Jurkat, Clone E6-1 (cell line): Measurements from ENCODE around the gene MYO15B. TPM values are rescaled to one million over a fixed set of nuclear protein-coding genes. Genes with fewer than 3 reads are reported as not detected.

Experiments
- DNase-seq: peaks from one replicate; pipeline ENCODE4 v3.0.0-alpha.2; 2011; ENCODE audit warnings: low read depth, low spot score
- H3K4me3 ChIP-seq: 2 replicates; pipeline ENCODE4 v1.5.1; 2011; ENCODE audit warnings: mild to moderate bottlenecking, low read length, control low read depth, moderate library complexity
- polyA plus RNA-seq: library from polyadenylated mRNA; unstranded; fragments of >200 nt; gene quantifications from one replicate; pipeline ENCODE4 v1.2.1, GENCODE V29; 2012; ENCODE audit warnings: missing spikeins; ENCODE audit not compliant: insufficient read length, insufficient read depth

The MYO15B gene
- 60.5 TPM for polyA plus RNA-seq

GRCh38 chr17:75587675-75588595 lies at the start of gene MYO15B:
MYO15B (plus strand) TSS chr17:75587800; CDS start chr17:75588058, 258 bp downstream.
- peak within 1 kb of the TSS; percentile 61 for H3K4me3 ChIP-seq

DNA sequence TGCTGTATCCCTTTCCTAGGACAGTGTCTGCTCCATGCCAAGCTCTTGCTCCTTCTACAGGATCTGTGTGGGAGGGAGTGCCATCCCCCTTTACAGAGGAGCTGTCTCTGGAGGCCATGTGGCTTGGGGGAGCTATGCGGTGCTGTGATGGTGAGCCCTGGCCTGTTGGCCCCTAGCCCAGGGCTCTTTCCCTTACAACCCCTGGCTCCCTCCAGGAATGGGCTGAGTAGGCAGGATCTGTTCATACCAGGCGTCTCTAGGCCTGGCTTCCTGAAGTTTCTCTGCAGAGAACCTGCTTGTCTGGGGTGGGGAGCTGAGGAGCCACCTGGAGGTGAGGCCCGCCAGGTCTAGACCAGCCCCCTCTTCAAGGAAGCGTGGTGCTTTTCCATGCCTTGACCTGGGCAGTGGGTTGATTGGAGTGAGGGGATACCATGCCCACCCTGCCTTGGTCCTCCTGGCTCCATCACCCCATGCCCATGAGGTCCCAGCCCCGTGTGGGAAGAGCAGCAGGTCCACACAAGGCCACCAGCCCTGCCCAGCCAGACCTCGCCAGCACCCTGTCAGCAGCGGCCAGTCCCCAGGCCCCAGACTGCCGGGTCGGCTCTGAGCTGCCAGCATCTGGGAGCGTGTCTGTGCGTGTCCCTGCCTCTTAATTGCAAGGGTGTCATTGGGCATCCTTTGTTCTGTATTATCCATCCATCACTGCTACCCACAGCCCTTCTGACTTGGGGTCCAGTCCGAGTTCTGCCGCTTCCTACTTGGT lies 47.5 kb upstream of the MYO15B start:
- no peak for DNase-seq
- no peak overlapping the region for H3K4me3 ChIP-seq

More at GRCh38 chr17:75587675-75588595, at the start of gene MYO15B:
- DNase-seq: peak; percentile 46

DNA sequence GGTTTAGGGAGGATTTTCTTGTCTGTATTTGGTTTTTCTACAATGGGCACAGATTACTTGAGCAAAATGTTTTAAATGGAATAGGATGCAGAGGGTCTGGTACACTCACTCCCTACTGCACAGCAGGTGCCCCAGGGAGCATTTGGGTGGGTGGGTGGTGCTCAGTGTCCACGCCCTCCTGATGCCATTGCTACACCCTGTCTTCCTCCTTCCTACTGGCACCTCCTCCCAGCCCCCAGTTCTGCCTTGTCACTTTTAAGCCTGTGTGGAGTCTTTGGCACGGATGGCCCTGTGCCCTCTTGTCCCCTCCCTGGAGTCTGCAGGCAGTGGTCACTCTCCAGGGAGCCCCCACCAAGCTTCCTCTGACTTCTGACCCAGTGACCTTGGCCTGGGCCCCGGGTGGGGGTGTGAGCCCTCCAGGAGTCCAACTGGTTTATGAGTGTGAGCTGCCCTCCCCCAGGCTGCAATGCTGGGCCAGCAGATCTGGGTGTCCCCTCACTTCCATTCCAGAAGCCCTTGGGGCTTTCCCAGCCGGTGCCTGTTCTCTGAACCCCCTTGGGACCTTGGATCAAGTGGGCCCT lies 46.6 kb upstream of the MYO15B start:
- no peak for DNase-seq
- H3K4me3 ChIP-seq: no peak overlapping the region

GRCh38 chr17:75542229-75542628 lies 45.4 kb upstream of the MYO15B start:
- no peak overlapping the region for H3K4me3 ChIP-seq
- no peak for DNase-seq

DNA sequence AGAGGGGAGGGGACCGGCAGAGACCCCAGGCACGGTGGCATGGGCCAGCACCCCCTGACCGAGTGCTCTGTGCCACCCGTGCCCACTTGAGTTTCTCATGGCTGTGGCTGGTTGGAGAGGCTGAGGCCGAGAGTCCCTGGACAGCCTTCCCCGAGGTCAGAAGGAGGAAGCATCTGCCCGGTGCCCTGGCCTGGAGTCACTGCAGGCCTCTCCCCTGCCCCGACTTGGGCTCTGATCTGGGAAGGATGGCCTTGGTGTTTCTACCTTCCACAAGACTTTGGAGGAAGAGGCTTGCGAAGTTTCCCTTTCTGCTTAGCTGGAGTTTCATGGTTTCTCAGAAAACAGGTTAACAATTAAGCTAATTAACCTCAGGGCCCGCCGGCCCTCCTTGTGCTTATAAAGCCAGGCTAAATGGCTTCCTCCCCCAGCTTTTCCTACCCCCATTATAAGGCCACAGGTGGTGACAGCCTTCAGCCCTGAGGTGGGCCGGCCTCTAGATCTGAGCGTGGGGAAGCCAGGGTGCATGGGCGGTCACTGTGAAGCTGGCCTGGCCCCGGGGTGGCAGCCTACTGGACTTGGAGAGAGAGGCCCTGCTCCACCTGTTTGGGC lies 44.8 kb upstream of the MYO15B start:
- H3K4me3 ChIP-seq: no peak overlapping the region
- DNase-seq: no peak

DNA sequence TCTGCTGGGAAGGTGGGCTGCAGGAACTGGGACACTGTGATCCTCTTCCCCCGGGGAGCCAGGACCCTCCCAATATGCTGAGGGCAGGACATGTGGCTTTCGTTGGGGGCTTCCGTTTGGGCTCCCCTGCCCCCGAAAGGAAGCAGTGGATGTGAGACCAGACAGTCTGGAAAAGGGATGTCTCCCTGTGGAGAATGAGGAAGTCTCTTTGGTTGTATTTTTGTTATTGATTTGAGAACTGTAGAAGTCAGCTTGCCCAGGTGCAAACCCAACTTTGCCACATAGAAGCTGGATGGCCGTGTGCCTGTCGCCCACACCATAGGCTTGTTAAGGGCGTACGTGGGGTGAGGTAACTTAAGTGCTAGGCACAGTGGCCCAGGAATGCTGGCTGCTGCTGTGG lies 43.4 kb upstream of the MYO15B start:
- H3K4me3 ChIP-seq: no peak overlapping the region
- DNase-seq: no peak

GRCh38 chr17:75546181-75546580 lies 41.4 kb upstream of the MYO15B start:
- no peak for DNase-seq
- no peak overlapping the region for H3K4me3 ChIP-seq

- no peak overlapping the region for H3K4me3 ChIP-seq
- no peak for DNase-seq
Measured at GRCh38 chr17:75547091-75547490, 40.5 kb upstream of the MYO15B start.

DNA sequence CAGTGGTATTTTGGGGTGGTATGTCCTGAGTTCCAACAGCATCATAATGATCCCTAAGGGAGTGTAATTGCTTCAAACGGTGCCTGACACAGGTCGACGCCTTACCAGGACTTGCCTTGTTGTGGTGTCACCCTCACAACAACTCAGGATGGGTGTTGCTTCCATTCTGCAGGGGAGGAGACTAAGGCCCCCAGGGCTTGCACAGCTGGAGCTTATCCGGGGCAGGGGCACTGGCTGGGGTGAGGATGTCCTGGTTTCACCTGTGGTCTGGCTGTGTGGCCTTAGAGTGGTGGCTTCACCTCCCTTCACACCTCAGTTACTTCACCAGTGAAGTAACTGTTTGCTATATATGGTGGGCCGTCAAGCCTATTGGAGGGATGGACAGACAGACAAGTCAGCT lies 38.8 kb upstream of the MYO15B start:
- DNase-seq: no peak
- H3K4me3 ChIP-seq: no peak overlapping the region

GRCh38 chr17:75549246-75550138 lies 38.1 kb upstream of the MYO15B start:
- H3K4me3 ChIP-seq: no peak overlapping the region
- DNase-seq: no peak

DNA sequence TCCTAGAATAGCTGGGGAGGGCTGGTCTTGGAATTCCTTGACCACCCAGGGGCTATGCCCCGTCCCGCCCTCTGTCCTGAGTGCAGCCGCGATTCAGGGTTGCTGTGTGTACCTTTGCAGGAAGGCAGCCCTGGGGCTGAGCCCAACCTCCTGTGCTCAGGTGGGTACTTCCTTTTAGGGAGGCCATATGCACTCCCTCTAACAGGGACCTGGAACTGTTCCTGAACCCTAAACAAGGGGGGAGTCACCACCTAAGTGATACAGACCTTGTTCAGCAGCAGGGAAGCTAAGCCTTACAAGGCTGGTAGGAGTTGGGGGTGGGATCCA lies 37.5 kb upstream of the MYO15B start:
- DNase-seq: no peak
- no peak overlapping the region for H3K4me3 ChIP-seq

DNA sequence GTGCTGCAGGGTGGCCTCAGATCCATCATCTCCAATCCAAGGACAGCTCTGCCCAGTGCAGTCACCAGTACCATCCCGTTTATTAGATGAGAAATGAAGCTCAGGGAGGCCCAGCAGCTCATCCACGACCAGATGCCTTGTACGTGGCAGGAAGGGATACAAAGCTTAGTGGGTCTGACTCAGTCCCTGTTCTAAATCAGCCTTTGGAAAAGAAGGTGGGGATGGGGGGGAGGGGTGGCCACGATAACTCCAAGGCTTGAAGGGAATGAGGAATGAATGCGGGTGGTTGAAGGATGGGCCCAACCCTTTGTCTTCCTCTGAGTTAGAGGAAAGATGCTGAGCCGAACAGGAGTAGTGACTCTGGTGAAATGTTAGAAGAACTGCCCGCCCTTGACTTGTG lies 36.3 kb upstream of the MYO15B start:
- no peak for DNase-seq
- no peak overlapping the region for H3K4me3 ChIP-seq

- H3K4me3 ChIP-seq: no peak overlapping the region
- no peak for DNase-seq
Measured at GRCh38 chr17:75552425-75553294, 34.9 kb upstream of the MYO15B start.

DNA sequence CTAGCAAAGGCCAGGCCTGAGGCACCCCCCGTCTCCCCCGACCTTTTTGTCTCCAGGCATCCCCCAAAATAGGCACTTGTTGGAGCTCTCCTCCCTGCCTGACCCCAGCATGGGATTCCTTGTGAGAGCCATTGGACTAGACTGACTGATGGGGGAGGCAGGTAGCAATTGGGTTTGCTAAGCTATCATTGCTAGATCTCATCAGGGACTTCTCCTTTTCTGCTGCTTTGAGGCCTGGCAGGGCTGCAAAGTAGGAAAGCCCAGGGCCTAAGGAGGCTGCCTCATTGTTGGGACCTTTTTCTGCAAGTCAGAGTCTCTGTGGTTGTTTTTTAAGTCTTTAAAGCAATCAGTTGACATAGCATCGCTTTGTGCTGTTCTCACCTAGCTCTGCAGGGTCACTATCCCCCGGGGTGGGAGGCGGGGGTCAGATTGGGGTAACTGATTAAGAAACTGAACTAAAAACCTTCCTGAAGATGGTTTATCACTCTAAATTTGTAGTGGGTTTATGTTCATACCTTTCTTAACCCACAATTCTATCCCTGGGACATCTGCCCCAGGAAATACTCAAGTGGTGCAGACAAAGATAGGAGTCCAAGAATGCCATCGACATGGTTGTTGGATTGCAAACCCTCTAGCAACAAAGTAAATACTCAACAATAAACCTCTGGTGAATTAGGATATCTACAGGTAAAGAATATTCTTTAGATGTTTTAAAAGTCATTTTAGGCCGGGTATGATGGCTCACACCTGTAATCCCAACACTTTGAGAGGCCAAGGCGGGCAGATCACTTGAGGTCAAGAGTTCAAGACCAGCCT lies 34.1 kb upstream of the MYO15B start:
- DNase-seq: no peak
- H3K4me3 ChIP-seq: no peak overlapping the region

DNA sequence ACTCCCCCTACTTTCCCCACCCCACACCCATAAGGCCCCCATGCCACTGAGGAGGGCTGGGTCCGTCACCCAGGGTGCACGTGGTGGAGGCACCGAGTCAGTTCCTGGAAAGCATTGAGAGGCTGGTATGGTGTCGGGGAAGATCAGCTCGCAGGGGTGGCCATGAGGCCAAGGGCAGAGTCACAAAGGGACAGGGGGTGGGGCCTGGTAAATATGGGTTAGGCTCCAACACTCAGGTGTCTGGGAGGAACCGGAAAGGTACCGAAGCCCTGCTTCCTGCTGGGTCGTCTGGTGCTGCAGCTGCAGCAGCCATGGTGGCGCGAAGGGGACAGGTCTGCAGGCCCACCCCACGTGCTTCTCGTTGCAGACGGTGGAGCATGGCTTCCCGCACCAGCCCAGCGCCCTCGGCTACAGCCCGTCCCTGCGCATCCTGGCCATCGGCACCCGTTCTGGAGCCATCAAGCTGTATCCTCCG lies 31.9 kb upstream of the MYO15B start:
- no peak for DNase-seq
- no peak overlapping the region for H3K4me3 ChIP-seq

DNA sequence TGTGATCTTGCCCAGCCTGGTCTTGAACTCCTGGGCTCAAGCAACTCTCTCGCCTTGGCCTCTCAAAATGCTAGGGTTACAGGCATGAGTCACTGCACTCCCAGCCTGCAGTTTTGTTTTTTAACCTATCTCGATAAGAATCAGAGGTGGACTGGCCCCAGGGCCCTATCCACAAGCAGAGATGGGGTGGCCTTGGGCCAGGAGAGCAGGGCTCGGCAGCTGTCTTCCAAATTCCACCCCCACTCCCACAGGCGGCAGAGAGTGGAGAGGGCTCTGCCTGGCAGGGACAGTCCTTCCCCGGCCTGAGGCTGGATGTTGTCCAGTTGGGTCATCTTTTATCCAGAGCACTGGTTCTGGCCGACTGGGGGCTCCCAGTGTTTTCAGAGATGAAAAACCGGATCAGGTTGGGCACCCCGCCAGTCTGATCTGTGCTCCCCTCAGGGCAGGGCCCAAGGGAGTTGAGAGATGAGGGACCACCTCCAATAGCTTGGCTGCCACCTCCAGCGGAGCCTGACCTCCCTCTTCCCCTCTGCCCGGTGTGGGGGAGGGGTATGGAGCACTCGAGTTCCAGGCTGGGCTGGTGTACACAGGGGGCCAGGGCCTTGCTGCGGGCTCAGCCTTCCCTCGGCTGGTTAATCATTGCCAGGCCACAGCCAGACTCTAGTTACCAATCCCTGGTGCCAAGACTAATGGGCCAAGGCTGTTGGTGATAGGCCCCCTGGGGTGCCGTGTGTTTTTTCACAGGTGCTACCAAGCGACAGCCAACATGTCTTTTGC lies 30.3 kb upstream of the MYO15B start:
- DNase-seq: no peak
- no peak overlapping the region for H3K4me3 ChIP-seq
